NCI-H1930 (cell line): ENCODE results near the gene PMVK.

Source experiments
- DNase-seq, 2 experiments: peaks; one replicate each; lab custom pipeline; 2025; lab: John Stamatoyannopoulos, UW

Gene PMVK

GRCh38 chr1:154966111-154966510 is 29.6 kb upstream of the PMVK start:
- no peak for DNase-seq

- DNase-seq: no peak
Observed at GRCh38 chr1:154964359-154964758, 27.8 kb upstream of the PMVK start.

GRCh38 chr1:154963643-154964042 is 27.1 kb upstream of the PMVK start:
- no peak for DNase-seq

GRCh38 chr1:154962795-154963330 is 26.3 kb upstream of the PMVK start:
- DNase-seq: no peak

GRCh38 chr1:154962156-154962749 is 25.7 kb upstream of the PMVK start:
- no peak for DNase-seq

GRCh38 chr1:154961207-154962155 is 25.0 kb upstream of the PMVK start, which contains the start of gene PYGO2:
TSS of gene PYGO2 (minus strand) at chr1:154961782. CDS start at chr1:154961576, 206 bp downstream.
- peak; percentile 44 to 75 for DNase-seq

- no peak for DNase-seq
Observed at GRCh38 chr1:154960446-154961136, 24.1 kb upstream of the PMVK start.

GRCh38 chr1:154959426-154959780 is 22.9 kb upstream of the PMVK start:
- no peak for DNase-seq

- no peak for DNase-seq
Observed at GRCh38 chr1:154958681-154959425, 22.3 kb upstream of the PMVK start.

GRCh38 chr1:154958036-154958435 is 21.5 kb upstream of the PMVK start:
- DNase-seq: no peak

GRCh38 chr1:154957091-154957657 is 20.7 kb upstream of the PMVK start:
- no peak for DNase-seq

- DNase-seq: no peak
Observed at GRCh38 chr1:154956544-154956941, 20.0 kb upstream of the PMVK start.

GRCh38 chr1:154955718-154956543 is 19.4 kb upstream of the PMVK start, which contains the start of gene PBXIP1:
TSS of gene PBXIP1 (minus strand) at chr1:154956099. CDS start at chr1:154953721, 2,378 bp downstream.
- DNase-seq: peak; percentile 74 to 83

- no peak for DNase-seq
Observed at GRCh38 chr1:154955039-154955717, 18.7 kb upstream of the PMVK start.

- no peak for DNase-seq
Observed at GRCh38 chr1:154954541-154954940, 18.0 kb upstream of the PMVK start.

GRCh38 chr1:154953611-154954038 is 17.1 kb upstream of the PMVK start:
- DNase-seq: no peak

GRCh38 chr1:154952664-154953063 is 16.1 kb upstream of the PMVK start:
- no peak for DNase-seq

- no peak for DNase-seq
Observed at GRCh38 chr1:154951901-154952657, 15.6 kb upstream of the PMVK start.

GRCh38 chr1:154948079-154948478 is 11.6 kb upstream of the PMVK start:
- DNase-seq: no peak
